ENCODE data around the gene KTI12.
A peak's percentile ranks its signal among the peaks of the same experiment; 100 is the strongest.
"Not testable (repeated sequence)": the region's sequence is repeated elsewhere in the genome, so short reads cannot be mapped to it uniquely, and the experiment has no call there.

KTI12 gene, protein sequence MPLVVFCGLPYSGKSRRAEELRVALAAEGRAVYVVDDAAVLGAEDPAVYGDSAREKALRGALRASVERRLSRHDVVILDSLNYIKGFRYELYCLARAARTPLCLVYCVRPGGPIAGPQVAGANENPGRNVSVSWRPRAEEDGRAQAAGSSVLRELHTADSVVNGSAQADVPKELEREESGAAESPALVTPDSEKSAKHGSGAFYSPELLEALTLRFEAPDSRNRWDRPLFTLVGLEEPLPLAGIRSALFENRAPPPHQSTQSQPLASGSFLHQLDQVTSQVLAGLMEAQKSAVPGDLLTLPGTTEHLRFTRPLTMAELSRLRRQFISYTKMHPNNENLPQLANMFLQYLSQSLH

DNA sequence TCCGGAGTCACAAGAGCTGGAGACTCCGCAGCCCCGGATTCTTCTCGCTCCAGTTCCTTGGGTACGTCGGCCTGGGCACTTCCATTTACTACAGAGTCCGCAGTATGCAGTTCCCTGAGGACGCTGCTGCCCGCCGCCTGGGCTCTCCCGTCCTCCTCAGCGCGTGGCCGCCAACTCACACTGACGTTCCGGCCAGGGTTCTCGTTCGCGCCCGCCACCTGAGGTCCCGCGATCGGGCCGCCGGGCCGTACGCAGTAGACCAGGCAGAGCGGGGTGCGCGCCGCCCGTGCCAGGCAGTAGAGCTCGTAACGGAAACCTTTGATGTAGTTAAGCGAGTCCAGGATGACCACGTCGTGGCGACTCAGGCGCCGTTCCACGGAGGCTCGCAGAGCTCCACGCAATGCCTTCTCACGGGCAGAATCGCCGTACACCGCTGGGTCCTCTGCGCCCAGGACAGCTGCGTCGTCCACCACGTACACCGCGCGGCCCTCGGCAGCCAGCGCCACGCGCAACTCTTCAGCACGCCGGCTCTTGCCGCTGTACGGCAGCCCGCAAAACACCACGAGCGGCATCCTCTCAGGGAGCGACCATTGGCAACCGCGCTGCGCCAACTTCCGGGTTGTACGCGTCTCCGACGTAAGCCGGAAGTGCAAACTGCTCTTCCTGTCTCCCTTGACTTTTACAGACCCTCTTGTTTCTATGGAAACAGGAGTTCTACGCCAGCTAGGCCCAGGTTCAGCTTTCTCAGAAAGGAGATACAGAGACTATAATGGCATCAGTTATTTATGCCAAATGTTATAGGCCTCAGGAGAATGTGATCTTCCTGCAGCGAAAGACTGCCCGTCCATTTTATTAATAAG lies at the start of gene KTI12:
TSS of gene KTI12 (minus strand) at position 621 of the 860 bp plus-strand sequence. CDS start at position 572, 49 bp downstream.
- POLR2A ChIA-PET, result interaction anchor here (0.9 to 4.9 kb wide), 2 partner anchors 8 to 22 kb away, joined by 4 to 64 read pairs; partner anchors contain the start of genes BTF3L4 and TXNDC12
- peak; percentile 88 for DNase-seq (ENCODE audit: extremely low spot score)
- CTCF ChIA-PET, result interaction anchor here (0.6 kb wide), 1 partner anchor 266 kb away, joined by 3 read pairs; no protein-coding TSS in a partner anchor
- TF ChIP-seq FOXK2 (IDR thresholded peaks at IDR 0.05) (no peak), FOXA1 (IDR thresholded peaks at IDR 0.05) (no peak), ELF4 (IDR thresholded peaks at IDR 0.05) (peak; percentile 99), TARDBP (IDR thresholded peaks at IDR 0.05) (no peak), BHLHE40 (IDR thresholded peaks at IDR 0.05; ENCODE audit: borderline replicate concordance) (no peak), L3MBTL2 (conservative IDR thresholded peaks at IDR 0.05) (peak; percentile 40), ZNF384 (IDR thresholded peaks at IDR 0.05) (no peak), SP1 (IDR thresholded peaks at IDR 0.05) (no peak), ARNT (IDR thresholded peaks at IDR 0.05) (no peak), SUZ12 (IDR thresholded peaks at IDR 0.05) (no peak), CTBP1 (IDR thresholded peaks at IDR 0.05; ENCODE audit: borderline replicate concordance) (no peak), LEF1 (IDR thresholded peaks at IDR 0.05; ENCODE audit: borderline replicate concordance) (no peak; the same call in 1 of the 2 replicates), NFRKB (IDR thresholded peaks at IDR 0.05) (no peak), FOXM1 (IDR thresholded peaks at IDR 0.05; ENCODE audit: borderline replicate concordance) (no peak), HDGF (IDR thresholded peaks at IDR 0.05; ENCODE audit: borderline replicate concordance) (no peak)
- TF ChIP-seq, protein P1, sequence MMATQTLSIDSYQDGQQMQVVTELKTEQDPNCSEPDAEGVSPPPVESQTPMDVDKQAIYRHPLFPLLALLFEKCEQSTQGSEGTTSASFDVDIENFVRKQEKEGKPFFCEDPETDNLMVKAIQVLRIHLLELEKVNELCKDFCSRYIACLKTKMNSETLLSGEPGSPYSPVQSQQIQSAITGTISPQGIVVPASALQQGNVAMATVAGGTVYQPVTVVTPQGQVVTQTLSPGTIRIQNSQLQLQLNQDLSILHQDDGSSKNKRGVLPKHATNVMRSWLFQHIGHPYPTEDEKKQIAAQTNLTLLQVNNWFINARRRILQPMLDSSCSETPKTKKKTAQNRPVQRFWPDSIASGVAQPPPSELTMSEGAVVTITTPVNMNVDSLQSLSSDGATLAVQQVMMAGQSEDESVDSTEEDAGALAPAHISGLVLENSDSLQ (IDR thresholded peaks at IDR 0.05), result peak; percentile 26; the same call in 1 of the 2 replicates

DNA sequence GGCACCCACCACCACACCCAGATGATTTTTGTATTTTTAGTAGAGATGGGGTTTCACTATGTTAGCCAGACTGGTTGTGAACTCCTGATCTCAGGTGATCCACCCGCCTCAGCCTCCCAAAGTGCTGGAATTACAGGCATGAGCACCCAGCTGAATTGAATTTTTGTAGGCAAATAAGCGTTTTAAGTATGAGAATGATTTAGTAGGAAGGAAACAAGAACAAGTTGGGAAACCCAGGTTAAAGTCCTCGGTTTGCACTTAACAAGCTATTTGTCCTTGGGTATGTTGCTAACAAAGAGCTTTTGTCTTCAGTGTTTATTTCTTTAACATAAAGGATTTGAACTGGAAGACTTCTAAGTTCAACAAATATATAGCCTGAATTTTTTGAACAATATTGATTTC lies 46.4 kb upstream of the KTI12 start:
- POLR2A ChIA-PET, result interaction anchor here (1.4 kb wide), 1 partner anchor 23 kb away, joined by 5 read pairs; the partner anchor contains the start of gene BTF3L4
- no peak for DNase-seq (ENCODE audit: extremely low spot score)
- TF ChIP-seq LEF1 (IDR thresholded peaks at IDR 0.05; ENCODE audit: borderline replicate concordance) (no peak), SP1 (IDR thresholded peaks at IDR 0.05) (no peak), CTBP1 (IDR thresholded peaks at IDR 0.05; ENCODE audit: borderline replicate concordance) (no peak), FOXK2 (IDR thresholded peaks at IDR 0.05) (no peak), TARDBP (IDR thresholded peaks at IDR 0.05) (no peak), SUZ12 (IDR thresholded peaks at IDR 0.05) (no peak), BHLHE40 (IDR thresholded peaks at IDR 0.05; ENCODE audit: borderline replicate concordance) (no peak), FOXA1 (IDR thresholded peaks at IDR 0.05) (no peak), ZNF384 (IDR thresholded peaks at IDR 0.05) (no peak), L3MBTL2 (conservative IDR thresholded peaks at IDR 0.05) (no peak), FOXM1 (IDR thresholded peaks at IDR 0.05; ENCODE audit: borderline replicate concordance) (no peak), NFRKB (IDR thresholded peaks at IDR 0.05) (no peak), HDGF (IDR thresholded peaks at IDR 0.05; ENCODE audit: borderline replicate concordance) (no peak), ARNT (IDR thresholded peaks at IDR 0.05) (no peak), ELF4 (IDR thresholded peaks at IDR 0.05) (no peak)
- TF ChIP-seq, protein P1 (IDR thresholded peaks at IDR 0.05), result no peak
- CTCF ChIA-PET, result no interaction called here

DNA sequence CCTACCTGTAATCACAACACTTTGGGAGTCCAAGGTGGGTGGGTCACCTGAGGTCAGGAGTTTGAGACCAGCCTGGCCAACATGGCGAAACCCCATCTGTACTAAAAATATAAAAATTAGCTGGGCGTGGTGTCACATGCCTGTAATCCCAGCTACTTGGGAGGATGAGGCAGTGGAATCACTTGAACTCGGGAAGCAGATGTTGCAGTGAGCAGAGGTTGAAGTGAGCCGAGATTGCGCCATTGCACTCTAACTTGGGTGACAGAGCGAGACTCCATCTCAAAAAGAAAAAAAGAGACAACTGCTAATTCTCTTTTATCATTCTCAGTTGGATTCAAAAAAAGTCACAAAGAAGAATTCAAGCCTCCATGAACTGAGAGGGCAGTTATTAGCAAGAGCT lies 43.7 kb upstream of the KTI12 start:
- ChIA-PET POLR2A (interaction anchor here (0.9 kb wide), 1 partner anchor 22 kb away, joined by 4 read pairs; the partner anchor contains the start of gene TXNDC12), CTCF (interaction anchor here (0.6 kb wide), 1 partner anchor 12 kb away, joined by 8 read pairs; no protein-coding TSS in a partner anchor)
- DNase-seq (ENCODE audit: extremely low spot score), result not testable (repeated sequence)

DNA sequence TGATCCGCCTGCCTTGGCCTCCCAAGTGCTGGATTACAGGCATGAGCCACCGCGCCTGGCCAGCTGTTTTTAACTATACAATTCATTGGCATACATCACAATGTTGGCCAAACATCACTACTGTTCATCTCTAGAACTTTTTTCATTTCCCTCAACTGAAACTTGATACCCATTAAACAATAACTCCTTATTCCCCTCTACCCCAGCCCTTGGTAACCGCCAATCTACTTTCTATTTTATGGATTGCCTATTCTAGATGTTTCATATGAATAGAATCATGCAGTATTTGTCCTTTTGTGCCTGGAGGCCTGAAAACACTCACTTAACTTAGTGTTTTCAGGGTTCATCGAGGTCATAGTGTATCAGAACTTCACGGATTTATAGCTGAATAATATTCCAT lies 38.7 kb upstream of the KTI12 start:
- ChIA-PET CTCF (interaction anchor here (1.3 kb wide), 1 partner anchor 10 kb away, joined by 3 read pairs; no protein-coding TSS in a partner anchor), POLR2A (interaction anchor here (0.9 to 1.9 kb wide), 2 partner anchors 11 to 17 kb away, joined by 3 to 5 read pairs; partner anchors contain the start of gene TXNDC12)
- TF ChIP-seq FOXK2 (IDR thresholded peaks at IDR 0.05) (no peak), CTBP1 (IDR thresholded peaks at IDR 0.05; ENCODE audit: borderline replicate concordance) (no peak), ARNT (IDR thresholded peaks at IDR 0.05) (no peak)
- no peak for DNase-seq (ENCODE audit: extremely low spot score)

DNA sequence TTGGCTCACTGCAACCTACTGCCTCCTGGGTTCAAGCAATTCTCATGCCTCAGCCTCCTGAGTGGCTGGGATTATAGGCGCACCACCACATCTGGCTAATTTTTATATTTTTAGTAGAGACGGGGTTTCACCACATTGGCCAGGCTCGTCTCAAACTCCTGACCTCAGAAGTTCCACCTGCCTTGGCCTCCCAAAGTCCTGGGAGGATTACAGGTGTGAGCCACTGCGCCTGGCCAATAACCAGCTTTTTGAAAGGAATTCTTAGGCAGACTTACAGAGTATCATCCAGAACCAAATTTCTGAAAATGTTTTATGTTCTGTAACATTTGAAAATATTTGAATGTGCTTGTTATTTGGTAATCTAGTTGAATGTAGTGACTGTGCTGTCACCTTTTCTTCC lies 37.1 kb upstream of the KTI12 start:
- ChIA-PET POLR2A (interaction anchor here (0.7 to 1.7 kb wide), 2 partner anchors 8 to 14 kb away, joined by 3 to 6 read pairs; no protein-coding TSS in a partner anchor), CTCF (no interaction called here)
- TF ChIP-seq TARDBP (IDR thresholded peaks at IDR 0.05) (no peak), ZNF384 (IDR thresholded peaks at IDR 0.05) (no peak), ELF4 (IDR thresholded peaks at IDR 0.05) (no peak), ARNT (IDR thresholded peaks at IDR 0.05) (no peak), FOXM1 (IDR thresholded peaks at IDR 0.05; ENCODE audit: borderline replicate concordance) (no peak), HDGF (IDR thresholded peaks at IDR 0.05; ENCODE audit: borderline replicate concordance) (no peak), NFRKB (IDR thresholded peaks at IDR 0.05) (no peak), SP1 (IDR thresholded peaks at IDR 0.05) (no peak), CTBP1 (IDR thresholded peaks at IDR 0.05; ENCODE audit: borderline replicate concordance) (no peak), LEF1 (IDR thresholded peaks at IDR 0.05; ENCODE audit: borderline replicate concordance) (no peak), FOXA1 (IDR thresholded peaks at IDR 0.05) (no peak), FOXK2 (IDR thresholded peaks at IDR 0.05) (no peak), SUZ12 (IDR thresholded peaks at IDR 0.05) (no peak), L3MBTL2 (conservative IDR thresholded peaks at IDR 0.05) (no peak), BHLHE40 (IDR thresholded peaks at IDR 0.05; ENCODE audit: borderline replicate concordance) (no peak)
- TF ChIP-seq, protein P1 (IDR thresholded peaks at IDR 0.05), result no peak
- DNase-seq (ENCODE audit: extremely low spot score), result no peak

All from HEK293T (cell line).